ENCODE results near the gene LY6G6F.

GRCh38 chr6:31666337-31666965 is 40.2 kb upstream of the LY6G6F start:
- TF ChIP-seq CTCF (IDR thresholded peaks at IDR 0.05) = no peak
- TF ChIP-seq POLR2A (IDR thresholded peaks at IDR 0.05) = no peak
- TF ChIP-seq EP300 (IDR thresholded peaks at IDR 0.05; ENCODE audit: low read depth) = no peak

Measured in transverse colon (tissue), 3 donors.